ENCODE results near the gene LRCH1. TPM values are rescaled to one million over a fixed set of nuclear protein-coding genes. Genes with fewer than 3 reads are reported as not detected.

Gene LRCH1
- total RNA-seq, 1 experiment from 2014 or later: 11.8 TPM

DNA sequence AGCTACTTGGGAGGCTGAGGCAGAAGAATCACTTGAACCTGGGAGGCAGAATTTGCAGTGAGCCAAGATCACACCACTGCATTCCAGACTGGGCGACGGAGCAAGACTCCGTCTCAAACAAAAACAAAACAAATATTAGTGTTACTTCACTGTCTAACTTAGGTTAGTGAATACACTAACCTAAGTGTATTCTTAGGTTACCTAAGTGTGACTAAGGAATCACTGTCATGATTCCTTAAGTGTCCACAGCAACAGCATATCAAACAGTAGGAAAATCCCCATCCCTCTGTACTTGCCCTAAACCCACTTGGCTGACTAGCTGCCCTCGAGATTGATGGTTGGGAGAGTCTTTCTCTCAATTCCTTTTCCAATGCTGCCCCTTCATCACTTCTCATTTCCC, 11.8 kb upstream of the LRCH1 start (continued):
- TF ChIP-seq ZNF138 (CRISPR knock-in tag; conservative IDR thresholded peaks at IDR 0.05) (no peak), SOX15 (CRISPR knock-in tag; IDR thresholded peaks at IDR 0.05) (no peak), RORB (CRISPR knock-in tag; IDR thresholded peaks at IDR 0.05) (no peak)
- TF ChIP-seq, protein P1, sequence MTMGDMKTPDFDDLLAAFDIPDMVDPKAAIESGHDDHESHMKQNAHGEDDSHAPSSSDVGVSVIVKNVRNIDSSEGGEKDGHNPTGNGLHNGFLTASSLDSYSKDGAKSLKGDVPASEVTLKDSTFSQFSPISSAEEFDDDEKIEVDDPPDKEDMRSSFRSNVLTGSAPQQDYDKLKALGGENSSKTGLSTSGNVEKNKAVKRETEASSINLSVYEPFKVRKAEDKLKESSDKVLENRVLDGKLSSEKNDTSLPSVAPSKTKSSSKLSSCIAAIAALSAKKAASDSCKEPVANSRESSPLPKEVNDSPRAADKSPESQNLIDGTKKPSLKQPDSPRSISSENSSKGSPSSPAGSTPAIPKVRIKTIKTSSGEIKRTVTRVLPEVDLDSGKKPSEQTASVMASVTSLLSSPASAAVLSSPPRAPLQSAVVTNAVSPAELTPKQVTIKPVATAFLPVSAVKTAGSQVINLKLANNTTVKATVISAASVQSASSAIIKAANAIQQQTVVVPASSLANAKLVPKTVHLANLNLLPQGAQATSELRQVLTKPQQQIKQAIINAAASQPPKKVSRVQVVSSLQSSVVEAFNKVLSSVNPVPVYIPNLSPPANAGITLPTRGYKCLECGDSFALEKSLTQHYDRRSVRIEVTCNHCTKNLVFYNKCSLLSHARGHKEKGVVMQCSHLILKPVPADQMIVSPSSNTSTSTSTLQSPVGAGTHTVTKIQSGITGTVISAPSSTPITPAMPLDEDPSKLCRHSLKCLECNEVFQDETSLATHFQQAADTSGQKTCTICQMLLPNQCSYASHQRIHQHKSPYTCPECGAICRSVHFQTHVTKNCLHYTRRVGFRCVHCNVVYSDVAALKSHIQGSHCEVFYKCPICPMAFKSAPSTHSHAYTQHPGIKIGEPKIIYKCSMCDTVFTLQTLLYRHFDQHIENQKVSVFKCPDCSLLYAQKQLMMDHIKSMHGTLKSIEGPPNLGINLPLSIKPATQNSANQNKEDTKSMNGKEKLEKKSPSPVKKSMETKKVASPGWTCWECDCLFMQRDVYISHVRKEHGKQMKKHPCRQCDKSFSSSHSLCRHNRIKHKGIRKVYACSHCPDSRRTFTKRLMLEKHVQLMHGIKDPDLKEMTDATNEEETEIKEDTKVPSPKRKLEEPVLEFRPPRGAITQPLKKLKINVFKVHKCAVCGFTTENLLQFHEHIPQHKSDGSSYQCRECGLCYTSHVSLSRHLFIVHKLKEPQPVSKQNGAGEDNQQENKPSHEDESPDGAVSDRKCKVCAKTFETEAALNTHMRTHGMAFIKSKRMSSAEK (CRISPR knock-in tag; IDR thresholded peaks at IDR 0.05; ENCODE audit: borderline replicate concordance): no peak
- TF ChIP-seq, protein P2, sequence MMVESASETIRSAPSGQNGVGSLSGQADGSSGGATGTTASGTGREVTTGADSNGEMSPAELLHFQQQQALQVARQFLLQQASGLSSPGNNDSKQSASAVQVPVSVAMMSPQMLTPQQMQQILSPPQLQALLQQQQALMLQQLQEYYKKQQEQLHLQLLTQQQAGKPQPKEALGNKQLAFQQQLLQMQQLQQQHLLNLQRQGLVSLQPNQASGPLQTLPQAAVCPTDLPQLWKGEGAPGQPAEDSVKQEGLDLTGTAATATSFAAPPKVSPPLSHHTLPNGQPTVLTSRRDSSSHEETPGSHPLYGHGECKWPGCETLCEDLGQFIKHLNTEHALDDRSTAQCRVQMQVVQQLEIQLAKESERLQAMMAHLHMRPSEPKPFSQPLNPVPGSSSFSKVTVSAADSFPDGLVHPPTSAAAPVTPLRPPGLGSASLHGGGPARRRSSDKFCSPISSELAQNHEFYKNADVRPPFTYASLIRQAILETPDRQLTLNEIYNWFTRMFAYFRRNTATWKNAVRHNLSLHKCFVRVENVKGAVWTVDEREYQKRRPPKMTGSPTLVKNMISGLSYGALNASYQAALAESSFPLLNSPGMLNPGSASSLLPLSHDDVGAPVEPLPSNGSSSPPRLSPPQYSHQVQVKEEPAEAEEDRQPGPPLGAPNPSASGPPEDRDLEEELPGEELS (CRISPR knock-in tag; IDR thresholded peaks at IDR 0.05): no peak

DNA sequence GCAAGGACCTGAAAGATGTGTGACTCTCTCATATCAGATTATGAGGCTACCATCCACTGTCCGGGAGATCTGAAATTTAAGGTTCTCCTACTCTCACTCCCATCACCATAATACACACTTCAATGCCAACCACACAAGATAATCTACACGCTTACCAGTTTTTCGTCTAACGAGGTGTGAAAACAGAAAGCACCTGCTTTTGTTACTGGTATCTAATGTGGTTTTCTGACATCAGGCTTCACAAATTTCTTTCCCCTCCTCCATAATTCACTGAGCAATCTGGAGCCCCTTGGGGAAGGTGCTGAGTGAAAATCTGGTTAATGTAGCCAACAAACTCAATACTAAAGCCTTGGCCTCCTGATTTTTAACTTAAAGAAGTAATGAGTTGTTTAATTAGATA, 10.1 kb upstream of the LRCH1 start:
- no peak for DNase-seq (ENCODE audit: low spot score)
- CTCF ChIA-PET: no interaction called here
- Mint-ChIP-seq H3K4me3 (no peak overlapping the region), H3K36me3 (no peaks in the 10 kb centered on the region), H3K4me1 (no peaks in the 10 kb centered on the region), H3K27ac (no peak overlapping the region), H3K9me3 (no peaks in the 10 kb centered on the region), H3K27me3 (ENCODE audit: low read depth) (no peaks in the 10 kb centered on the region)
- ATAC-seq: no peak
- POLR2A ChIA-PET: no interaction called here
- TF ChIP-seq, protein P3, sequence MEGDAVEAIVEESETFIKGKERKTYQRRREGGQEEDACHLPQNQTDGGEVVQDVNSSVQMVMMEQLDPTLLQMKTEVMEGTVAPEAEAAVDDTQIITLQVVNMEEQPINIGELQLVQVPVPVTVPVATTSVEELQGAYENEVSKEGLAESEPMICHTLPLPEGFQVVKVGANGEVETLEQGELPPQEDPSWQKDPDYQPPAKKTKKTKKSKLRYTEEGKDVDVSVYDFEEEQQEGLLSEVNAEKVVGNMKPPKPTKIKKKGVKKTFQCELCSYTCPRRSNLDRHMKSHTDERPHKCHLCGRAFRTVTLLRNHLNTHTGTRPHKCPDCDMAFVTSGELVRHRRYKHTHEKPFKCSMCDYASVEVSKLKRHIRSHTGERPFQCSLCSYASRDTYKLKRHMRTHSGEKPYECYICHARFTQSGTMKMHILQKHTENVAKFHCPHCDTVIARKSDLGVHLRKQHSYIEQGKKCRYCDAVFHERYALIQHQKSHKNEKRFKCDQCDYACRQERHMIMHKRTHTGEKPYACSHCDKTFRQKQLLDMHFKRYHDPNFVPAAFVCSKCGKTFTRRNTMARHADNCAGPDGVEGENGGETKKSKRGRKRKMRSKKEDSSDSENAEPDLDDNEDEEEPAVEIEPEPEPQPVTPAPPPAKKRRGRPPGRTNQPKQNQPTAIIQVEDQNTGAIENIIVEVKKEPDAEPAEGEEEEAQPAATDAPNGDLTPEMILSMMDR (IDR thresholded peaks at IDR 0.05): no peak
- TF ChIP-seq, protein P4, sequence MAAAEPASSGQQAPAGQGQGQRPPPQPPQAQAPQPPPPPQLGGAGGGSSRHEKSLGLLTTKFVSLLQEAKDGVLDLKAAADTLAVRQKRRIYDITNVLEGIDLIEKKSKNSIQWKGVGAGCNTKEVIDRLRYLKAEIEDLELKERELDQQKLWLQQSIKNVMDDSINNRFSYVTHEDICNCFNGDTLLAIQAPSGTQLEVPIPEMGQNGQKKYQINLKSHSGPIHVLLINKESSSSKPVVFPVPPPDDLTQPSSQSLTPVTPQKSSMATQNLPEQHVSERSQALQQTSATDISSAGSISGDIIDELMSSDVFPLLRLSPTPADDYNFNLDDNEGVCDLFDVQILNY (CRISPR knock-in tag; IDR thresholded peaks at IDR 0.05): no peak
- TF ChIP-seq, protein P5, sequence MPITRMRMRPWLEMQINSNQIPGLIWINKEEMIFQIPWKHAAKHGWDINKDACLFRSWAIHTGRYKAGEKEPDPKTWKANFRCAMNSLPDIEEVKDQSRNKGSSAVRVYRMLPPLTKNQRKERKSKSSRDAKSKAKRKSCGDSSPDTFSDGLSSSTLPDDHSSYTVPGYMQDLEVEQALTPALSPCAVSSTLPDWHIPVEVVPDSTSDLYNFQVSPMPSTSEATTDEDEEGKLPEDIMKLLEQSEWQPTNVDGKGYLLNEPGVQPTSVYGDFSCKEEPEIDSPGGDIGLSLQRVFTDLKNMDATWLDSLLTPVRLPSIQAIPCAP (CRISPR knock-in tag; IDR thresholded peaks at IDR 0.05): no peak
- no peak for TF ChIP-seq MXD4 (CRISPR knock-in tag; IDR thresholded peaks at IDR 0.05; ENCODE audit: borderline replicate concordance)
- TF ChIP-seq, protein P6, sequence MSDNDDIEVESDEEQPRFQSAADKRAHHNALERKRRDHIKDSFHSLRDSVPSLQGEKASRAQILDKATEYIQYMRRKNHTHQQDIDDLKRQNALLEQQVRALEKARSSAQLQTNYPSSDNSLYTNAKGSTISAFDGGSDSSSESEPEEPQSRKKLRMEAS (CRISPR knock-in tag; IDR thresholded peaks at IDR 0.05): no peak
- TF ChIP-seq, protein P7, sequence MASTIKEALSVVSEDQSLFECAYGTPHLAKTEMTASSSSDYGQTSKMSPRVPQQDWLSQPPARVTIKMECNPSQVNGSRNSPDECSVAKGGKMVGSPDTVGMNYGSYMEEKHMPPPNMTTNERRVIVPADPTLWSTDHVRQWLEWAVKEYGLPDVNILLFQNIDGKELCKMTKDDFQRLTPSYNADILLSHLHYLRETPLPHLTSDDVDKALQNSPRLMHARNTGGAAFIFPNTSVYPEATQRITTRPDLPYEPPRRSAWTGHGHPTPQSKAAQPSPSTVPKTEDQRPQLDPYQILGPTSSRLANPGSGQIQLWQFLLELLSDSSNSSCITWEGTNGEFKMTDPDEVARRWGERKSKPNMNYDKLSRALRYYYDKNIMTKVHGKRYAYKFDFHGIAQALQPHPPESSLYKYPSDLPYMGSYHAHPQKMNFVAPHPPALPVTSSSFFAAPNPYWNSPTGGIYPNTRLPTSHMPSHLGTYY (CRISPR knock-in tag; IDR thresholded peaks at IDR 0.05): no peak
- no peak for TF ChIP-seq HMGA2 (CRISPR knock-in tag; IDR thresholded peaks at IDR 0.05)
- no peak for TF ChIP-seq GABPB1 (CRISPR knock-in tag; IDR thresholded peaks at IDR 0.05)
- TF ChIP-seq, protein P8, sequence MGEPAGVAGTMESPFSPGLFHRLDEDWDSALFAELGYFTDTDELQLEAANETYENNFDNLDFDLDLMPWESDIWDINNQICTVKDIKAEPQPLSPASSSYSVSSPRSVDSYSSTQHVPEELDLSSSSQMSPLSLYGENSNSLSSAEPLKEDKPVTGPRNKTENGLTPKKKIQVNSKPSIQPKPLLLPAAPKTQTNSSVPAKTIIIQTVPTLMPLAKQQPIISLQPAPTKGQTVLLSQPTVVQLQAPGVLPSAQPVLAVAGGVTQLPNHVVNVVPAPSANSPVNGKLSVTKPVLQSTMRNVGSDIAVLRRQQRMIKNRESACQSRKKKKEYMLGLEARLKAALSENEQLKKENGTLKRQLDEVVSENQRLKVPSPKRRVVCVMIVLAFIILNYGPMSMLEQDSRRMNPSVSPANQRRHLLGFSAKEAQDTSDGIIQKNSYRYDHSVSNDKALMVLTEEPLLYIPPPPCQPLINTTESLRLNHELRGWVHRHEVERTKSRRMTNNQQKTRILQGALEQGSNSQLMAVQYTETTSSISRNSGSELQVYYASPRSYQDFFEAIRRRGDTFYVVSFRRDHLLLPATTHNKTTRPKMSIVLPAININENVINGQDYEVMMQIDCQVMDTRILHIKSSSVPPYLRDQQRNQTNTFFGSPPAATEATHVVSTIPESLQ (CRISPR knock-in tag; IDR thresholded peaks at IDR 0.05): no peak
- TF ChIP-seq, protein P9, sequence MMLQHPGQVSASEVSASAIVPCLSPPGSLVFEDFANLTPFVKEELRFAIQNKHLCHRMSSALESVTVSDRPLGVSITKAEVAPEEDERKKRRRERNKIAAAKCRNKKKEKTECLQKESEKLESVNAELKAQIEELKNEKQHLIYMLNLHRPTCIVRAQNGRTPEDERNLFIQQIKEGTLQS (CRISPR knock-in tag; conservative IDR thresholded peaks at IDR 0.05): no peak
- no peak for TF ChIP-seq CREM (CRISPR knock-in tag; IDR thresholded peaks at IDR 0.05)
- no peak for TF ChIP-seq ZNF423 (CRISPR knock-in tag; IDR thresholded peaks at IDR 0.05)
- TF ChIP-seq, protein P10, sequence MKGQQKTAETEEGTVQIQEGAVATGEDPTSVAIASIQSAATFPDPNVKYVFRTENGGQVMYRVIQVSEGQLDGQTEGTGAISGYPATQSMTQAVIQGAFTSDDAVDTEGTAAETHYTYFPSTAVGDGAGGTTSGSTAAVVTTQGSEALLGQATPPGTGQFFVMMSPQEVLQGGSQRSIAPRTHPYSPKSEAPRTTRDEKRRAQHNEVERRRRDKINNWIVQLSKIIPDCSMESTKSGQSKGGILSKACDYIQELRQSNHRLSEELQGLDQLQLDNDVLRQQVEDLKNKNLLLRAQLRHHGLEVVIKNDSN (CRISPR knock-in tag; IDR thresholded peaks at IDR 0.05): no peak
- no peak for TF ChIP-seq NFATC4 (CRISPR knock-in tag; IDR thresholded peaks at IDR 0.05)
- TF ChIP-seq, protein P11, sequence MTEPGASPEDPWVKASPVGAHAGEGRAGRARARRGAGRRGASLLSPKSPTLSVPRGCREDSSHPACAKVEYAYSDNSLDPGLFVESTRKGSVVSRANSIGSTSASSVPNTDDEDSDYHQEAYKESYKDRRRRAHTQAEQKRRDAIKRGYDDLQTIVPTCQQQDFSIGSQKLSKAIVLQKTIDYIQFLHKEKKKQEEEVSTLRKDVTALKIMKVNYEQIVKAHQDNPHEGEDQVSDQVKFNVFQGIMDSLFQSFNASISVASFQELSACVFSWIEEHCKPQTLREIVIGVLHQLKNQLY (CRISPR knock-in tag; IDR thresholded peaks at IDR 0.05): no peak
